GM23338 (cell line): ENCODE measurements around the gene SLC25A22.
A peak's percentile ranks its signal among the peaks of the same experiment; 100 is the strongest.

ENCODE experiments used
- CREB1 ChIP-seq: fragments of 250-450 bp; sonication (Bioruptor Pico); IDR thresholded peaks from 2 replicates; pipeline ENCODE4 v1.5.0; 2020; ENCODE audit warnings: low read depth, mild to moderate bottlenecking, moderate library complexity
- EZH2 ChIP-seq: fragments of 200-600 bp; sonication (generic); IDR thresholded peaks from one replicate; pipeline ENCODE4 v1.8.0; 2017; ENCODE audit warnings: antibody characterized with exemption, mild to moderate bottlenecking, low read depth; ENCODE audit not compliant: unreplicated experiment
- EZH2phosphoT487 ChIP-seq: fragments of 200-600 bp; sonication (generic); IDR thresholded peaks from one replicate; pipeline ENCODE4 v1.8.1; 2018; ENCODE audit warnings: antibody characterized with exemption; ENCODE audit not compliant: unreplicated experiment
- JUNB ChIP-seq: IDR thresholded peaks from one replicate; pipeline ENCODE4 v1.6.1; 2016; ENCODE audit warnings: antibody characterized with exemption; ENCODE audit not compliant: unreplicated experiment
- POLR2AphosphoS5 ChIP-seq: IDR thresholded peaks from 2 replicates; pipeline ENCODE4 v1.6.1; 2016; ENCODE audit warnings: antibody characterized with exemption, low read depth
- TF ChIP-seq, protein P1 (sequence below), 2 experiments: fragments of 200-600 bp in 1 of 2; sonication (generic) in 1 of 2; conservative IDR thresholded peaks; 2 replicates each; pipeline versions ENCODE4 v1.5.1 to v1.6.1; 2016 to 2017; ENCODE audit warnings: antibody characterized with exemption in 2 of 2, low read depth in 2 of 2, mild to moderate bottlenecking in 2 of 2, moderate library complexity in 1 of 2
- TF ChIP-seq, protein P2 (sequence below): IDR thresholded peaks from one replicate; pipeline ENCODE4 v1.6.1; 2018; ENCODE audit warnings: antibody characterized with exemption; ENCODE audit not compliant: unreplicated experiment

DNA sequence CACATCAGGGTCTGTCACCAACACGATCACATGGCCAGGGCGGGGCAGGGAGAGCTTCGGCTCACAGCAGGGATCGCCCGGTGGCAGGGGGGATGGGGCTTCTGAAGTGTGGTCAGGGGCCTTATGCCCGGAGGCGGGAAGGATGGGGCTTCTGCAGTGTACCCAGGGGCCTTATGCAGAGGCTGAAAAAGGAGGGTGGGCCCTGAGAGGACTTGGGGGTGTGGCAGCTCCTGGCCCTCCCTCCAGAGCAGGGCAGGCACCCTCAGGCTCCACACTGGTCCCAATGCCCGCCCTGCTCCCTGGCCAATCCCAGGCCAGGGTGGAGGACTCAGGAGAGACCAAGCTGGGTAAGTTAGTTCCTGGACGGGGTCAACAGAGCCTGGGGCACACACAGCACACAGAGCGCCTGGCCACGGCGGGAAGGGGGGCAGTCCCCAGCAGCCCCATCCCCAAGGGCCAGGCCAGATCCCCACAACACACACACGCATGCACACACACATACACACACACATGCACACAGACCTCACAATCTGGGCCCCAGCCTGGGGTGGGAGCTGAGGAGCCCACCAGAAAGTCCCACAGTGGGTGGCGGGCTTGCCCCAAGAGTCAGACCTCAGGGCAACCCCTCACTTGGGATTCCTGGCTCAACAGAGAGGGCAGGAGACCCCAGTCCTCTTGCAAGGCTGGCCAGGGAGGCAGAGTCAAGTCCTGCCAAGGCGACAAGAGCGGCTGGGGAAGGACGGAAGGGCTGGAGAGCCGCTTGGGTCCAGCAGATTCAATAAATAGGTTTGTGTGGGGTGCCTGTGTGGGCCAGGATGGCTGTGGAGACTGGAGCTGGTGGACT lies 7.1 kb downstream of the SLC25A22 start:
- TF ChIP-seq EZH2 (no peak), EZH2phosphoT487 (no peak), POLR2AphosphoS5 (peak; percentile 48), CREB1 (CRISPR knock-in tag) (no peak), JUNB (no peak)
- TF ChIP-seq, protein P1, sequence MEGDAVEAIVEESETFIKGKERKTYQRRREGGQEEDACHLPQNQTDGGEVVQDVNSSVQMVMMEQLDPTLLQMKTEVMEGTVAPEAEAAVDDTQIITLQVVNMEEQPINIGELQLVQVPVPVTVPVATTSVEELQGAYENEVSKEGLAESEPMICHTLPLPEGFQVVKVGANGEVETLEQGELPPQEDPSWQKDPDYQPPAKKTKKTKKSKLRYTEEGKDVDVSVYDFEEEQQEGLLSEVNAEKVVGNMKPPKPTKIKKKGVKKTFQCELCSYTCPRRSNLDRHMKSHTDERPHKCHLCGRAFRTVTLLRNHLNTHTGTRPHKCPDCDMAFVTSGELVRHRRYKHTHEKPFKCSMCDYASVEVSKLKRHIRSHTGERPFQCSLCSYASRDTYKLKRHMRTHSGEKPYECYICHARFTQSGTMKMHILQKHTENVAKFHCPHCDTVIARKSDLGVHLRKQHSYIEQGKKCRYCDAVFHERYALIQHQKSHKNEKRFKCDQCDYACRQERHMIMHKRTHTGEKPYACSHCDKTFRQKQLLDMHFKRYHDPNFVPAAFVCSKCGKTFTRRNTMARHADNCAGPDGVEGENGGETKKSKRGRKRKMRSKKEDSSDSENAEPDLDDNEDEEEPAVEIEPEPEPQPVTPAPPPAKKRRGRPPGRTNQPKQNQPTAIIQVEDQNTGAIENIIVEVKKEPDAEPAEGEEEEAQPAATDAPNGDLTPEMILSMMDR (conservative IDR thresholded peaks at IDR 0.05; ENCODE audit: low read depth in 2 of 2) = no peak
- TF ChIP-seq, protein P2, sequence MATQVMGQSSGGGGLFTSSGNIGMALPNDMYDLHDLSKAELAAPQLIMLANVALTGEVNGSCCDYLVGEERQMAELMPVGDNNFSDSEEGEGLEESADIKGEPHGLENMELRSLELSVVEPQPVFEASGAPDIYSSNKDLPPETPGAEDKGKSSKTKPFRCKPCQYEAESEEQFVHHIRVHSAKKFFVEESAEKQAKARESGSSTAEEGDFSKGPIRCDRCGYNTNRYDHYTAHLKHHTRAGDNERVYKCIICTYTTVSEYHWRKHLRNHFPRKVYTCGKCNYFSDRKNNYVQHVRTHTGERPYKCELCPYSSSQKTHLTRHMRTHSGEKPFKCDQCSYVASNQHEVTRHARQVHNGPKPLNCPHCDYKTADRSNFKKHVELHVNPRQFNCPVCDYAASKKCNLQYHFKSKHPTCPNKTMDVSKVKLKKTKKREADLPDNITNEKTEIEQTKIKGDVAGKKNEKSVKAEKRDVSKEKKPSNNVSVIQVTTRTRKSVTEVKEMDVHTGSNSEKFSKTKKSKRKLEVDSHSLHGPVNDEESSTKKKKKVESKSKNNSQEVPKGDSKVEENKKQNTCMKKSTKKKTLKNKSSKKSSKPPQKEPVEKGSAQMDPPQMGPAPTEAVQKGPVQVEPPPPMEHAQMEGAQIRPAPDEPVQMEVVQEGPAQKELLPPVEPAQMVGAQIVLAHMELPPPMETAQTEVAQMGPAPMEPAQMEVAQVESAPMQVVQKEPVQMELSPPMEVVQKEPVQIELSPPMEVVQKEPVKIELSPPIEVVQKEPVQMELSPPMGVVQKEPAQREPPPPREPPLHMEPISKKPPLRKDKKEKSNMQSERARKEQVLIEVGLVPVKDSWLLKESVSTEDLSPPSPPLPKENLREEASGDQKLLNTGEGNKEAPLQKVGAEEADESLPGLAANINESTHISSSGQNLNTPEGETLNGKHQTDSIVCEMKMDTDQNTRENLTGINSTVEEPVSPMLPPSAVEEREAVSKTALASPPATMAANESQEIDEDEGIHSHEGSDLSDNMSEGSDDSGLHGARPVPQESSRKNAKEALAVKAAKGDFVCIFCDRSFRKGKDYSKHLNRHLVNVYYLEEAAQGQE = no peak
